GM19025 (cell line): ENCODE measurements around the gene PUS1.
"Not testable (repeated sequence)": the region's sequence is repeated elsewhere in the genome, so short reads cannot be mapped to it uniquely, and the experiment has no call there.

ENCODE experiments used
- ATAC-seq: cut with Tn5 transposase; IDR thresholded peaks from one replicate; pipeline ENCODE4 v1.9.1; 2021; ENCODE audit warnings: mild to moderate bottlenecking, low read depth, moderate library complexity; ENCODE audit not compliant: unreplicated experiment

PUS1 gene

GRCh38 chr12:131928711-131929580, at the start of gene PUS1:
Gene PUS1, plus strand, starts transcription at chr12:131929276. Its CDS starts 447 bp downstream, at chr12:131929723.
- ATAC-seq, result peak; percentile 67

GRCh38 chr12:131882804-131883520, 46.1 kb upstream of the PUS1 start:
- no peak for ATAC-seq

DNA sequence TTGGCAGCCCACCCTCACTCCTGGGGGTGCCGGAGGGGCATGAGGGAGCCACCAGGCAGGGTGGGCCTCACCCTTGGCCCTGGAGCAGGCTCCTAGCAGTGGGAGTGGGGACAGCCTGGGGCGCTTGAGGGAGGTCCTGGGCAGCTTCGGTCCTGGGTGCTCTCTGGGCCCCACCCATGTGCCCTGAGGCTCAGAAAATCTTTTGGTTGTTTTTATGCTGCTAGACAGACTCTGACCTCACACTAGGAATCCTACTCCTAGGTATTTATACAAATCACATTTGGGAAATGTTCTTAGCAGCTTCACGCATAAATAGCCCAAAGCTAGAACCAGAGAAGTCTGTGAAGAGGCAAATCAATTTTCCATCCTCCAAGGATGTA, 45.6 kb upstream of the PUS1 start:
- no peak for ATAC-seq

DNA sequence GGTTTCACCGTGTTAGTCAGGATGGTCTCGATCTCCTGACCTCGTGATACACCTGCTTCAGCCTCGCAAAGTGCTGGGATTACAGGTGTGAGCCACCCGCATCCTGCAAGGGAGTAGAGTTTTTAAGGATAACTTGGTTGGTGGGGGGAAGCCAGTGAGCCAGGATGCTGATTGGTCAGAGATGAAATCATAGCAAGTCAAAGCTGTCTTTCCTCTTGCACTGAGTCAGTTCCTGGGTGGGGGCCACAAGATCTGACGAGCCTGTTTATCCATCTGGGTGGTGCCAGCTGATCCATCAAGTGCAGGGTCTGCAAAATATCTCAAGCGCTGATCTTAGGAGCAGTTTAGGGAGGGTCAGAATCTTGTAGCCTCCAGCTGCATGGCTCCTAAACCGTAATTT, 44.0 kb upstream of the PUS1 start:
- ATAC-seq, result not testable (repeated sequence)

DNA sequence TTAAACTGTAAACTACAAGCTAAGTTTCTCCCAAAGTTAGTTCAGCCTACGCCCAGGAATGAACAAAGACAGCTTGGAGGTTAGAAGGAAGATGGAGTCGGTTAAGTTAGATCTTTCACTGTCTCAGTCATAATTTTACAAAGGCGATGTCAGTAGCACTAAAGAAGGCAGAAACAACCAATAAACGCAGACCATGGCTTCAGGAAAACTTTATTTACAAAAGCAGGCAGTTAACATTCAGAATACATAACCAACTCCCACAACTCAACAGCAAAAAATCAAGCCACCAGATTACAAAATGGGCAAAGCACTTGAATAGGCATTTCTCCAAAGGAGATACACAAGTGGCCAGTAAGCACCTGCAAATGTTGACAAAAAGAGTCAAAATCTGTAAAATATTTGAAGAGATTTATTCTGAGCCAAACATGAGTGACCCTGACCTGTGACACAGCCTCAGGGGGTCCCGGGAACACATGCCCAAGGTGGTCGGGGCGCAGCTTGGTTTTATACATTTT, 43.5 kb upstream of the PUS1 start:
- no peak for ATAC-seq

DNA sequence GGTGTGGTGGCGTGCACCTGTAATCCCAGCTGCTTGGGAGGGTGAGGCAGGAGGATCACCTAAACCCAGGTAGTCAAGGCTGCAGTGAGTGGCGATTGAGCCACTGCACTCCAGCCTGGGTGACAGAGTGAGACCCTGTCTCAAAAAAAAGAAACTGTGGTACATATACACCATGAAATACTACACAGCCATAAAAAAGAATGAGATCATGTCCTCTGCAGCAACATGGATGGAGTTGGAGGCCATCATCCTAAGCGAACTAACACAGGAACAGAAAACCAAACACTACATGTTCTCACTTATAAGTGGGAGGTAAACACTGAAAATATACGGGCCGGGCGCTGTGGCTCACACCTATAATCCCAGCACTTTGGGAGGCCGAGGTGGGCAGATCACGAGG, 37.4 kb upstream of the PUS1 start:
- ATAC-seq, result not testable (repeated sequence)

- no peak for ATAC-seq
Measured at GRCh38 chr12:131892711-131893604, 36.1 kb upstream of the PUS1 start.

- ATAC-seq, result no peak
Measured at GRCh38 chr12:131893605-131894312, 35.3 kb upstream of the PUS1 start.

DNA sequence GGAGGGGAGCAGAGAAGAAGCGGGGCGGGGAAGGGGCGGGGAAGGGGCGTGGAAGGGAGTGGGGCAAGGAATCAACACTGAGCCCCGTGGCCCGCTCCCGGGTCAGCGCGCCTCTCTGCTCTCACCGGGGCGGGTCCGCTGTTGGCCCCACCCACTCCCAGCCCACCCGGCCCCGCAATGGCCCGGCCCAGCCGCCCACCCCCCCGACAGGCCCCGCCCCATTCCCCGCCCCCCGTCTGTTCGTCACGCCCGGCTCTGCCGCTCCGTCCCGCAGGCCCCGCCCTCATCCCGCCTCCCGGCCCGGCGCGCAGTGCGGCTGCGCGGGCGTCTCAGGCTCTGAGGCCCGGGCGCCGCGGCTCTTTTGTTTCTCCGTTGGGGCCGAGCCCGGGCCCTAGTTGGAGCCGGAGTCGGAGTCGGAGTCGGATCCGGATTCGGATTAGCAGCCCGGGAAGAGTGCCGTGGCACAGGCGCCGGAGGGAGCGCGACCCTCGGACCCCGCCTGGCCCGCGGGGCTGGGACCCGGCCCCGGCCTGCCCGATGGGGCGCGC, 34.7 kb upstream of the PUS1 start, which contains the start of gene ULK1:
TSS of gene ULK1 (plus strand) at position 310 of the 548 bp plus-strand sequence. CDS start 380 bp downstream, outside the sequence.
- peak; percentile 84 for ATAC-seq

GRCh38 chr12:131894981-131895639, 34.0 kb upstream of the PUS1 start:
- ATAC-seq, result no peak

GRCh38 chr12:131895640-131896079, 33.4 kb upstream of the PUS1 start:
- ATAC-seq, result no peak

GRCh38 chr12:131896080-131896810, 32.8 kb upstream of the PUS1 start:
- peak; percentile 50 for ATAC-seq

- ATAC-seq, result no peak
Measured at GRCh38 chr12:131896811-131897270, 32.2 kb upstream of the PUS1 start.

- no peak for ATAC-seq
Measured at GRCh38 chr12:131897276-131897675, 31.8 kb upstream of the PUS1 start.

- ATAC-seq, result no peak
Measured at GRCh38 chr12:131897875-131898274, 31.2 kb upstream of the PUS1 start.

DNA sequence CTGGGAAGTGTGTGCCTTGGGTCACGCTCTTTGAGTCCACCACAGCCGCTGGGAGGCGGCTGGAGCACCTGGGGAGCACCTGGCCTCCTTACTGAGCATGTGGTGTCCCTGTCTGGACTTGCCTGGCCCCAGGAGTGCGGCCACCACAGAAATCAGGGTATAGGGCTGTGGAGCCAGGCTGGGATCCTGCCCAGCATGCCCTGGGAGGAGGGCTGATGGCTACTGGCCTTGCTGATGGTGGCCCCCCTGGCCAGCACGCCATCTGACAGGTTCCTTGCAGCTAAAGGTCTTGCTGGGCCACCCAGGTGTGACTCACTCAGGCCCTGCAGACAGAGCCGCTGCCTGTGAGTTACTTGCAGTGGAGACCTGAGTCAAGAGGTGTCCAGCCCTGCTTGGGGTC, 28.7 kb upstream of the PUS1 start:
- no peak for ATAC-seq

- ATAC-seq, result no peak
Measured at GRCh38 chr12:131901431-131902331, 27.4 kb upstream of the PUS1 start.
